Activated T-helper 1 cell treated with Interleukin-2 at 50 U/mL for 16 hours (primary cell): ENCODE results near the gene PRAMEF1.
"Not testable (repeated sequence)": the region's sequence is repeated elsewhere in the genome, so short reads cannot be mapped to it uniquely, and the experiment has no call there.

Experiments
- DNase-seq: peaks from one replicate; pipeline ENCODE4 v3.0.0-alpha.2; 2020; ENCODE audit warnings: low read depth

PRAMEF1 gene, protein sequence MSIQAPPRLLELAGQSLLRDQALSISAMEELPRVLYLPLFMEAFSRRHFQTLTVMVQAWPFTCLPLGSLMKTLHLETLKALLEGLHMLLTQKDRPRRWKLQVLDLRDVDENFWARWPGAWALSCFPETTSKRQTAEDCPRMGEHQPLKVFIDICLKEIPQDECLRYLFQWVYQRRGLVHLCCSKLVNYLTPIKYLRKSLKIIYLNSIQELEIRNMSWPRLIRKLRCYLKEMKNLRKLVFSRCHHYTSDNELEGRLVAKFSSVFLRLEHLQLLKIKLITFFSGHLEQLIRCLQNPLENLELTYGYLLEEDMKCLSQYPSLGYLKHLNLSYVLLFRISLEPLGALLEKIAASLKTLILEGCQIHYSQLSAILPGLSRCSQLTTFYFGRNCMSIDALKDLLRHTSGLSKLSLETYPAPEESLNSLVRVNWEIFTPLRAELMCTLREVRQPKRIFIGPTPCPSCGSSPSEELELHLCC

DNA sequence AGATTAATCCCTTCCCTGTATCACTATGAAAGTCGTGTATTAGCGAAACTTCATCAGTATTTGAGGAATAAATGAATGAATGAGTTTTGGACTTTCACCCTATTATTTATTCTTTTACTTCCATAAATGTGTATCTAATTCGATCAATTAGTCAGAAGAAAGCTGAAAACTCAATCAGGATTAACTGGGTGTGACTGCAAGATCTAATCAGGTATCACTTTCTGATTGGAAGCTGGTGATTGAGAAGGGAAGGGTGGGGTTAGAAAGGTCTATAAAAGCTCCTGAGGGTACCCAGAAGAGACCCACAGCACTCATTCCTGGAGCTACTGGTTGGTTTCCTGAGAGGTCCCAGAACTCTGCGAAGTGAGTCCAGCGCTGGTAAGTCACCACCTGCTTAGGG lies at the start of gene PRAMEF1:
PRAMEF1 (plus strand) TSS at position 301 of the 400 bp plus-strand sequence. CDS start 1,831 bp downstream, outside the sequence.
- not testable (repeated sequence) for DNase-seq

DNA sequence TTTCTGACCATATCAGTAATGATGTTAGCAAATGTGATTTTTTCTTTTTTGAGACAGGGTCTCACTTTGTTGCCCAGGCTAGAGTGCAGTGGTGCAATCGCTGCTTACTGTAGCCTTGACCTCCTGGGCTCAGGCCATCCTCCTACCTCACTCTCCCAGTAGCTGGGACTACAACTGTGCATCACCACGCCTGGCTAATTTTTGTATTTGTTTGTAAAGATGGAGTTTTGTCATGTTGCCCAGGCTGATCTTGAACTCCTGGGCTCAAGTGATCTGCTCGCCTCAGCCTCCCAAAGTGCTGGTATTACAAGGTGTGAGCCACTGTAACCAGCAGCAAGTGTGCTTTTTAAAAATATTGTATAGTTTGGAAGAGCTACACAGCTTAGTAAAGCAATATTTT lies 49.3 kb upstream of the PRAMEF1 start:
- DNase-seq = no peak

DNA sequence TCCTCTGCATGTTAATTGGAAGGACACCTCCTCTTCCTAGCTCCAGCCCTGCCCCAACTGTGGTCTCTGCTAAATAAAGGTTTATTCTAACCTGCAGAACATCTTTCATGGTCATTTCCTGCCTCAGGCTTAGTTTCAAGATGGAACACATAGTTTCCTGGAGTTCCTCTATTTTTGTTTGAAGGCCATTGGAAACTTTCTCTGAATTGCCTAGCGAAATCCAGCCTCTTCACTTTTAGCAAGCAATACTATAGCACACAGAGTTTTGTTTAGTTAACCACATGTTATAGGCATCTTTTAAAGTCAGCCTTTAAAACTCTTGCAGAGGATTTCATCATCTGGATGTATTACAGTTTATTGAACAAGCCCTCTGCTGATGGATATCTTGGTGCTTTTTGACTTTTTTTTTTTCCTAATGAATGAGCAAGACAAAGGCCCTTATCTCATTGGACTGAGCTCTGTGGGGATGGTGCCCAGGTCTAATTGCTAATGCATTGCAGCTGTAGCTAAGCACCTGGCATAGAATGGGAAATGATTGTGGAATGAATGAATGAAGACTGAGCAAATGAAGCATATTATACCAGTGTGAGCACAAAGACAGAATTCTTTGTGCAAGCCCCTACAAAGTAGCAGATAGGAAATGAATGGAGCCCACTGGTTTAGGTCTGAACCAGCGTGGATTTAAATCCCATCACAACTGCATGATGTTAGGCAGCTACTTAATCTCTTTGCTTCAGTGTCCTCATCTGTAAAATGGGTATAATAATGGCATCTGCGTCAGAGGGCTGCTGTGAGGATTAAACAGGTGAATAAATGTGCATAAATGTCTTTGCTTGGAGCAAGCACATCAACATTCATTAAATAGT lies 45.8 kb upstream of the PRAMEF1 start:
- no peak for DNase-seq

DNA sequence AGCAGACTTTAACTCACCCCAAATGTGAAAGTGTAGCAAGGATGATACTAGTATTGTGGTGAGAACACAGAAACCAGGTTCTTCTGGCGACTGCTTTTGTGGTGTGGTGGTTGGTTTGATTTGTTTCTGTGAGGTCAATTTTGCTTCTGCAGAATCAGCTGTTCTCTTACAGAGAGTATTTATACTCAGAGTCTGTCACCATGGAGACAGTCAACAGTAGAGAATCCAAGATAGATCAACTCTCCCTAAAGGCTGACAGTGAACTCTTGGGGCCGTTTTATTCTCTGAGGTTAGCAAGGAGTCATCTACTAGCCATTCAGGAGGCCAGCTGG lies 45.2 kb upstream of the PRAMEF1 start, which contains the start of gene CFAP107:
CFAP107 (plus strand) TSS at position 209 of the 332 bp plus-strand sequence. CDS start 231 bp downstream, outside the sequence.
- DNase-seq = no peak

DNA sequence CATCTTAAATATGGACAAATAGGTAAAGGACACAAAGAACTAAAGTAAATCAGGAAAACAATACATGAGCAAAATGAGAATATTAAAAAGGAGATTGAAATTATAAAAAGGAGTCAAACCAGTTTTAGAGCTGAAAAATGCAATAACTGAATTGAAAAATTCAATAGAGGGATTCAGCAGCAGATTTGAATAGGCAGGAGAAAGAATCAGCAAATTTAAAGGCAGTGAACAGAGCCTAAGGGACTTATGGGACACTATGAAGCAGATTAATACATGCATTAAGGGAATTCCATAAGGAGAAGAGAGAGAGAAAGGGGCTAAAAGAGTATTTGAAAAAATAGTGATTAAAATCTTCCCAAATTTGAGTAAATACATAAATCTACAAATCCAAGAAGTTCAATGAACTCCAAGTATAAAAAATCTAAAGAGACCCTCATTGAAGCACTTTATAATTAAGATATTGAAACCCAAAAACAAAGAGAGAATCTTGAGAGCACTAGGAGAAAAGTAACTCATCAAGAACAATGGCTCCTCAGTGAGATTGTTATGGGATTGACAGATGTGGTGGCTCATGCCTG lies 42.3 kb upstream of the PRAMEF1 start:
- DNase-seq = no peak

DNA sequence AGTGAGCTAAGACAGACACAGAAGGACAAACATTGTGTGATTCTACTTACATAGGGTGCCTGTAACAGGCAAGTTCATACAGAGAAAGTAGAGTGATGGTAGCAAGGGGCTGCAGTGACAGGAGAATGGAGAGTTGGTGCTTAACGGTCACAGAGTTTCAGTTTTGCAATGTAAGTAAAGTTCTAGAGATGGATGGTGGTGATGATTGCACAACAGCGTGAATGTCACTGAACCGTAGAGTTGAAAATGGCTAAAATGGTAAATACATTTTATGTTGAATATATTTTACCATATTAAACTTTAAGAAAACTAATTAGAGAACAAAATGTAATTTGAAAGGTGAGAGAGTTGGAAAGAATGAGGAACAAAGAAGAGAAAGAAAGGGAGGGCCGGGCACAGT lies 36.5 kb upstream of the PRAMEF1 start:
- DNase-seq = no peak

GRCh38 chr1:12756273-12756672 lies 34.9 kb upstream of the PRAMEF1 start:
- DNase-seq = no peak

- DNase-seq = no peak
Measured at GRCh38 chr1:12756768-12757413, 34.3 kb upstream of the PRAMEF1 start.

DNA sequence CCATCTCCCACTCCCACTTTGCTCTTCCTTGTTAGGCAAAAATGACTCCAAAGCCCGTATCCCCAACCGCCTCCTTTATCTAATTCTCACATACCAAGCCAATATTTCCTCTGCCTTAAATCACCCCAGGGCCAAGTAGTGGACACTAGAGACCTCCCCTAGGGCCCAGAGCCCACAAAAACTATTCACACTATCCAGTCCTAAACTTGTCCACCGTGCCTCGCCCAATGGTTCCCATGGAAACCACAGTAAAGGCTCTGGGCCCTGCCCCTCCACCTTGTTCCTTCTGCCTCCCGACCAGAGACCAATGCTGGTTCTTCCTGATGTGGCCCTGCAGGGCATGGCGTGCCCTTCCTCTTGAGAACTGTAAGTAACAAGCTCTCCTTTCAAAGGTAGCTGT lies 33.4 kb upstream of the PRAMEF1 start:
- DNase-seq = no peak

GRCh38 chr1:12760256-12760795 lies 30.9 kb upstream of the PRAMEF1 start:
- no peak for DNase-seq

- no peak for DNase-seq
Measured at GRCh38 chr1:12761781-12762180, 29.4 kb upstream of the PRAMEF1 start.

DNA sequence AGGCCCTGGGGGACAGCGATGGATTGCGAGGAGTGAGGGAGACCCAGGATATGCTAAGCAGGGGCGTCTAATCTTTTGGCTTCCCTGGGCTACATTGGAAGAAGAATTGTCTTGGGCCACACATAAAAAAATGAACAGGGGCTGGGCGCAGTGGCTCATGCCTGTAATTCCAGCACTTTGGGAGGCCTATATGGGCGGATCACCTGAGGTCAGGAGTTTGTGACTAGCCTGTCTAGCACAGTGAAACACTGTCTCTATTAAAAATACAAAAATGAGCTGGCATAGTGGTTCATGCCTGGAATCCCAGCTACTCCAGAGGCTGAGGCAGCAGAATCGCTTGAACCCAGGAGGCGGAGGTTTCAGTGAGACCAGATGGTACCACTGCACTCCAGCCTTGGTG lies 28.4 kb upstream of the PRAMEF1 start:
- no peak for DNase-seq

DNA sequence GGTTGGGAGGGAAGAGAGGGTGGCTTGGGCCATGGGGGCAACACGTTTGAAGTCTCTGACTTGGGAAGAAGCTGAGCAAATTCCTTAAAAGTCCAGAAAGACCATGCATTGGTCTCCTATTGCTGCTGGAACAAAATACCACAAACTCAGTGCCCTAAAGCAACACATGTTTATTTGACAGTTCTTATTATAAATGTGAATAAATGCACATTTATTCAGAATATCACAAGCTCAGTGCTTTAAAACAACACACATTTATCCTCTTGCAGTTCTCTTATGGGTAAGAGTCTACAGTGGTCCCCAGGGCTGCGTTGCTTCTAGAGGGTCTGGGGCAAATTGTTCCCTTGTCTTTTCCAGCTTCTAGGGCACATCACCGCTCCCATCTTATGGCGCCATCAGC lies 27.7 kb upstream of the PRAMEF1 start:
- DNase-seq = no peak

DNA sequence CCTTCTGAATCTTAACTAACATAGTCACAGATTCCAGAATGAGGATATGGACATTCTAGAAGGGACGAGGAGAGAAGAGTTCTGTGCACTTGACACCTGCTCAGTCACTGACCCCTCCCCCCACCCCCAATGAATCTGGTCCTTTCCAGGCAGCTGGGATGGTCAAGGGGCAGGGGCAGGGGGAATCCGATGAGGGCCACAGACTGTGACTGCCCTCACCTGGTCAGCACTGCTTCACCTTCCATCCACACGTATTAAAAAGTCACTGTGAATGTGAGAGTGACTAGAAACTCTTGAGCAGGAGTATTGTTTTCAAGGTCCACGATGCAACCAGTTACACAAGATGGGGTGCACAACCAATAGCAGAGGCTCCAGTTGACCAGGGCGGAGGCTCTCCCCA lies 27.2 kb upstream of the PRAMEF1 start:
- no peak for DNase-seq

GRCh38 chr1:12769031-12769430 lies 22.2 kb upstream of the PRAMEF1 start:
- no peak for DNase-seq

- DNase-seq = no peak
Measured at GRCh38 chr1:12769976-12770505, 21.2 kb upstream of the PRAMEF1 start.

DNA sequence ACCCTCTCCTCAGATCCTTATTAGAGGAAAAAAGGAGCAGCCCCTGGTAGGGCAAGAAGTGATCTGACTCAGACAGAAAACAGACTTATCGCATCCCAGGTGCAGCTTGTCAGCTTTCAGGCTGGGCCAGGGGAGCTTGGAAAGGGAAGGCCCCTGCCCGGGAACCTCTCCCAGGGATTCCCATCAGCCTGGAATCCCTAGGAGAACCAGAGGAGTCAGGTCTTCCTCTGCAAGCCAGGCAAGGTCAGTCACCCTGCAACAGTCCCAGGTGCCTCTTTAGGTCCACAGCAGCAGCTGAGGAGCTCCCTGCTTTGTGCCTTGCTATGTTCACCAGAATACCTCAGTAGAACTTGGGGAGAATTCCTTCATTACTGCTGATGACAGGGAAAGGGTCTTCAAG lies 20.6 kb upstream of the PRAMEF1 start:
- no peak for DNase-seq

DNA sequence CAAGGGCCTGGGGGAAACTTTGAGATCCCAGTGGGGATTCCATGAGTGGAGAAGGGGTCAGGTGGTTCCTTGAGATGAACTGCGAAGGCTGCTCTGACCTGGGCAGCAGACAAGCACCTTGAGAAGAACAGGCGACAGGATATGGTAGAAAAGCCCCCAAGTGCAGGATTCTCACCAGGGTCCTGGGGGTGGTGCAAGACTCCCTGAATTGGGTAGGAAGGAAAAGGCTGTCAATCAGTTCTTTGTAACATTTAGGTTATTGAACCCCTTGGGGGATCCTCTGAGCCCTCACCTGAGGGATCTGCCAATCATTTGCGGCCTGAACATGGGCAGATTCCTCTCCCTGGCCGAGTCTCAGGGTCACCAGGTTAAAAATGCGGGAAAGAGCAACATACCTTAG lies 20.0 kb upstream of the PRAMEF1 start:
- DNase-seq = no peak

DNA sequence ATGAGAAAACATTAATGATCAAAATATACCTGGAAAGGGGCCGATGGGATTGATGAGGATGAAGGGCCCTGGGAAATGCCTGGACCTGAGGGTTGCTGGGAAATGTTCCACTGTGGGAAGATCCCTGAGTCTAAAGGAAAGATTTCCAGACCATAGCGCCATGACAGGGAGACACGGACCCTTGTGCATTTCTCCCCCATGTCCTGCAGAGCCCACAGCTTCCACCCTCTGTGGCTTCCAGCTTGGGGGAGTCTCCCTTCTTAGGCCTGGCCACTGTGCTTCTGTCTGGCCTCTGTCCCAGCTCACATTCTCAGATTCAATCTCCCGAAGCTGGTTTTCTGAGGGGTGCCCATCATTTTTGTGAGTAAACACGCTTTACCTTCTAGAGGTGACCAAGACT lies 18.7 kb upstream of the PRAMEF1 start:
- no peak for DNase-seq

DNA sequence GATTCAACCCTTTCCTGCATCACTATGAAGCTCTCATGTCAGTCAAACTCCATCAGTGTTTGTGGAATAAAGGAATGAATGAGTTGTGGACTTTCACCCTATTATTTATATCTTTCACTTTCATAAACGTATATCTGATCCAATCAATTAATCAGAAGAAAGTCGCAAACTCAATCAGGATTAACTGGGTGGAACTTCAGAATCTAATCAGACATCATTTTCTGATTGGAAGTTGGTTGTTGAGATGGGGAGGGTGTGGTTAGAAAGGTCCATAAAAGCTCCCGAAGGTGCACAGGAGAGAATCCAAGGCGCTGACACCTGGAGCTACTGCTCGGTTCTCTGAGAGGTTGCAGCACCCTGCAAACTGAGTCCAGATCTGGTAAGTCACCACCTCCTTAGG lies 17.8 kb upstream of the PRAMEF1 start, which contains the start of gene PRAMEF12:
PRAMEF12 (plus strand) TSS at position 301 of the 400 bp plus-strand sequence. CDS start 1,130 bp downstream, outside the sequence.
- DNase-seq = no peak

DNA sequence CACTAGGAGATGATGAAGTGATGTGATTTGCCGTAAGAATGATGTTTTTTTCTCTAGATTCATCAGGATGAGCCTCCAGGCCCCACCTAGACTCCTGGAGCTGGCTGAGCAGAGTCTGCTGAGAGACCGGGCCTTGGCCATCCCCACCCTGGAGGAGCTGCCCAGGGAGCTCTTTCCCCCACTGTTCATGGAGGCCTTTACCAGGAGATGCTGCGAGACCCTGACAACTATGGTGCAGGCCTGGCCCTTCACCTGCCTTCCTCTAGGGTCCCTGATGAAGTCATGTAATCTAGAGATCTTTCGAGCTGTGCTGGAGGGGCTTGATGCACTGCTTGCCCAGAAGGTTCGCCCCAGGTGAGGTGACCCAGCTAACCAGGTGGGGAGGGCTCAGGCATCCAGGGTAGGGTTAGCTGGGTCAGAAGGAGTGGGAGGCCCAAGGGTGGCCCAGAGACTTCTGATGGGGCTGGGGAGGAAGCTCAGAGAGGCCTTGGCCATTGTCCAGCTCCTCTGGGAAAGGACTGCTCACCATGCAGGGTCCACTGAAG lies 16.3 kb upstream of the PRAMEF1 start:
- no peak for DNase-seq
